ENCODE results near the gene C6orf15. TPM values are rescaled to one million over a fixed set of nuclear protein-coding genes. Genes with fewer than 3 reads are reported as not detected.

Gene C6orf15
- total RNA-seq, 4 donors from 2014 or later, result 1.6 TPM; not detected in 3

GRCh38 chr6:31083742-31084354 is 28.5 kb downstream of the C6orf15 start:
- Histone ChIP-seq H3K4me3 (no peak overlapping the region), H3K9me3 (no peaks in the 10 kb centered on the region), H3K27ac (no peak overlapping the region), H3K4me1 (peaks cover 0 to 50% (median 3%) of the 10 kb centered on the region in 3 donors), H3K27me3 (peaks cover 0 to 11% (median 0%) of the 10 kb centered on the region in 4 donors), H3K36me3 (no peaks in the 10 kb centered on the region)
- DNase-seq, result no peak
- 57 to 60% methylated on average over 7 of the region's 8 CpGs for WGBS, 2 donors
- intact Hi-C loops (cut with DNase I), result loop anchor here (10.0 kb wide), 1 partner anchor 259 kb away; no protein-coding TSS in a partner anchor
- TF ChIP-seq POLR2A (IDR thresholded peaks at IDR 0.05) (no peak), CTCF (IDR thresholded peaks at IDR 0.05) (peak in 4 of 6 experiments; percentile 9 to 55 (median 16))

- TF ChIP-seq POLR2A (IDR thresholded peaks at IDR 0.05) (no peak), CTCF (IDR thresholded peaks at IDR 0.05) (no peak)
- Histone ChIP-seq H3K4me1 (peaks cover 0 to 40% (median 3%) of the 10 kb centered on the region in 3 donors), H3K4me3 (no peak overlapping the region), H3K27ac (peak overlapping the region in 1 of 4 donors; percentile 38), H3K9me3 (no peaks in the 10 kb centered on the region), H3K36me3 (no peaks in the 10 kb centered on the region), H3K27me3 (peaks cover 0 to 11% (median 0%) of the 10 kb centered on the region in 4 donors)
- intact Hi-C loops (cut with DNase I), result loop anchor here (10.0 kb wide), 1 partner anchor 257 kb away; no protein-coding TSS in a partner anchor
- no peak for DNase-seq
- WGBS, 2 donors, result 47 to 59% methylated on average over 5 to 6 of the region's 6 CpGs
These were observed 30.5 kb downstream of the C6orf15 start for GRCh38 chr6:31081872-31082271.

- Histone ChIP-seq H3K36me3 (no peaks in the 10 kb centered on the region), H3K4me1 (peaks cover 0 to 32% (median 3%) of the 10 kb centered on the region in 3 donors), H3K27ac (no peak overlapping the region), H3K27me3 (peaks cover 0 to 10% (median 0%) of the 10 kb centered on the region in 4 donors), H3K9me3 (no peaks in the 10 kb centered on the region), H3K4me3 (peak overlapping the region in 1 of 4 donors; percentile 41)
- WGBS, 2 donors, result 21 to 22% methylated on average over 13 to 21 of the region's 22 CpGs
- TF ChIP-seq POLR2A (IDR thresholded peaks at IDR 0.05) (no peak), CTCF (IDR thresholded peaks at IDR 0.05) (peak; percentile 42 to 87 (median 74))
- intact Hi-C loops (cut with DNase I), result loop anchor here (10.0 kb wide), 1 partner anchor 255 kb away; no protein-coding TSS in a partner anchor
- no peak for DNase-seq
These were observed 32.6 kb downstream of the C6orf15 start for GRCh38 chr6:31079656-31080261.

GRCh38 chr6:31076611-31077010 is 35.8 kb downstream of the C6orf15 start:
- Histone ChIP-seq H3K27ac (no peak overlapping the region), H3K27me3 (peaks cover 0 to 5% (median 0%) of the 10 kb centered on the region in 4 donors), H3K36me3 (no peaks in the 10 kb centered on the region), H3K4me3 (no peak overlapping the region), H3K9me3 (no peaks in the 10 kb centered on the region), H3K4me1 (peaks cover 0 to 28% (median 11%) of the 10 kb centered on the region in 3 donors)
- WGBS, 2 donors, result 87 to 94% methylated on average over 4 of the region's 4 CpGs
- intact Hi-C loops (cut with DNase I), result no loop called here
- no peak for TF ChIP-seq CTCF (IDR thresholded peaks at IDR 0.05)
- no peak for TF ChIP-seq POLR2A (IDR thresholded peaks at IDR 0.05)
- no peak for DNase-seq

- no peaks in the 10 kb centered on the region for H3K9me3 ChIP-seq
- no peaks in the 10 kb centered on the region for H3K36me3 ChIP-seq
- intact Hi-C loops (cut with DNase I), result no loop called here
- H3K27me3 ChIP-seq, result peaks cover 0 to 2% (median 0%) of the 10 kb centered on the region in 4 donors
- no peak overlapping the region for H3K4me3 ChIP-seq
- H3K4me1 ChIP-seq, result peaks cover 0 to 36% (median 11%) of the 10 kb centered on the region in 3 donors
- 50 to 78% methylated on average over 1 of the region's 1 CpG for WGBS, 2 donors
- H3K27ac ChIP-seq, result no peak overlapping the region
- TF ChIP-seq CTCF (IDR thresholded peaks at IDR 0.05) (no peak), POLR2A (IDR thresholded peaks at IDR 0.05) (no peak)
- no peak for DNase-seq
These were observed 36.8 kb downstream of the C6orf15 start for GRCh38 chr6:31075528-31075927.

All from esophagus squamous epithelium (tissue), 5 donors.